Raji (cell line): Measurements from ENCODE around the gene DOK7.

Experiments
- POLR2A ChIP-seq: IDR thresholded peaks from 2 replicates; pipeline ENCODE4 v1.6.1; 2011; ENCODE audit warnings: low read depth, low read length, control low read depth; ENCODE audit not compliant: insufficient read depth

DOK7 gene

GRCh38 chr4:3481783-3482393, 18.8 kb downstream of the DOK7 start:
- TF ChIP-seq POLR2A: no peak

GRCh38 chr4:3482707-3483106, 19.6 kb downstream of the DOK7 start:
- TF ChIP-seq POLR2A: no peak

DNA sequence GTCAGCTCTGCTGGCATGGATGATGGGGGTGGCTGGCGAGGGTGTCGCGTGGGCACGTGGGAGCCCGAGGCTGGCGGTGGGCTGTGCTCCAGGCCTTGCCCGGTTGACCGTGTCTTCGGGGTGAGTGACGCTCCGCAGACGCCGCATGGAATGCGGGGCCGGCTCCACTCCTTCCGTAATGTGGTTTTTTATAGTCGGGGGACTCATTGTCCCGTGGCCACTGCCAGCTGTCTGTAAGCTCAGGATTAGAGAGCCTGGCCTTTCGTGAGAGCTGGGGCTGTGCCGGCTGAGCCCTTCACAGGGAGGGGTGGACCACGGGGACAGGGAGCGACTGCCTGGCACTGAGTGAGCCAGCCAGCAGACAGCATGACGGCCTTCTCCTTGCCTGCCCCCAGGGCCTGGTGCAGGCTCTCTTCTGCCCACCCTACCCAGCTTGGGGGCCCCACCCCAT, 20.4 kb downstream of the DOK7 start:
- TF ChIP-seq POLR2A: no peak

DNA sequence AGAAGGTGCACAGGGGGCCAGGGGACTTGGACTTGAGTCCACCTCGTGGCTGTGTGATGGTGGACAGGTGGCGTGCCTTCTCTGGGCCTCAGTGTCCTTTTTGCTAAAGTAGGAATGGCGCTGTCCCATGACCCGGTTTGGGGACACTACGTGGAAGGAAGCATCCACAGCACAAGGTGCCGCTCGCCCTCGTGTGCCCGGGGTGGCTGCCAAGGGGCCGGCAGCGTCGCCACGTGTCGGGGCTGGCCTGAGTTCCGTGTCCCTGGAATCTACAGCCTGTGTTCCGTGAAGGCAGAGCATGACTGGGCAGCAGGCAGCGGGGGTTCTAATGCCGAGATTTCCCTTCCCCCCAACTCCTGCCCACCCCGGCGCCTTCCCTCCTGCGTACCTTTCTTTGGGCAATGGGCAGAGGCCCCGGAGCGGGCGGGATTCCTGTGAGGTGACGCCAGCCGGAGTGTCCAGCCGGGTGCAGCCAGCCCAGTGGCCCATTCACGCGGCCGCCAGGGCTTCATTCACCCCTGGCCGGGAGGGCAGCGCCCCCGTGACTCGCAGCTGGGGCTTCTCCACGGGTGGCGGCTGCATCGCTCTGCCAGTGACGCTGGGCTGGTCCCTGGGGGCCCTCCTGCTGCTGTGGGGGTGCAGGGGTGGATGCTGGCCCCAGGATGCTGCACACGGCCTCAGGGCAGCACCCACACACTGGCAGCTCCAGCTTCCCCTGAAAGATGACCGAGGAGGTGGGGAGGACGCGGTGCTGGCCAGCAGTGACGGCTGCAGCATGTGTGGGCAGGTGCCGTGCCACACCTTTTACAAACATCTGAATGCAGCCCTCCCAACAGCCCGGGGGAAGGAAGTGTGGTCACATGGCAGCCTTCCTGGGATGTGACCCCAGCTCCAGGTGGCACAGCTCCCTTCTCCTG, 21.2 kb downstream of the DOK7 start:
- no peak for TF ChIP-seq POLR2A

DNA sequence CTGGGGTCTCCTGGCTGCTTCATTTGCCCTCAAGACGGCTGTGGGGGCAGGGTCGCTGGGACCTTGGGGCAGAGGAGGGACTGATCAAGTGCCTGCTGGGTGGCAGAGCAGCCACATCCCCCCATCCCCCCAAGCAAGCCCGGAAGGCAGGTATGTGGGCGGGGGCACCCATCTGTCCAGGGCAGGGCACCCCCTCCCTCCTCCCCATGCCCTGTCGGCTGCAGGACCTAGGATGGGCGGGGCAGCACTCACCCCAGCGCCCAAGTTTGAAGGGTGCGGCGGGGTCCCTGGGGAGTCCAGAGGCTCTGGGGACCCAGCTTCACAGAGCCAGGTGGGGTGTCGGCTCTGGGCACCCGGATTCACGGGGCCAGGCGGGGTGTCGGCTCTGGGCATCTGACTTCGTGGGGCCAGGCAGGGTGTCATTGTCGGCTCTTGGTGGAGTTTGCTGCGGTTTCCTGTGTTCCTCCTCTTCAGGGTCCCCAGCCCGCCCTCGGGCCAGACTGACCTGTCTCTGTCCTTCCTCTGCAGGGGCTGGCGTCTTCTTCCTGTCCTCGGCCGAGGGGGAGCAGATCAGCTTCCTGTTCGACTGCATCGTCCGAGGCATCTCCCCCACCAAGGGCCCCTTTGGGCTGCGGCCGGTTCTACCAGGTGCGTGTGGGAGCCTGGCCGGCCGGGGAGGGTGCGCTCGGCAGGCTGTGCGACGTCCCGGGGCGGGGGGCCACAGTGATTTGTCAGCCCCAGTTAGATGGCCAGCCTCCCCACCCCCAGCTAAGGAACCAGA, 22.1 kb downstream of the DOK7 start:
- no peak for TF ChIP-seq POLR2A

- no peak for TF ChIP-seq POLR2A
These were observed 22.9 kb downstream of the DOK7 start for GRCh38 chr4:3485886-3486540.

DNA sequence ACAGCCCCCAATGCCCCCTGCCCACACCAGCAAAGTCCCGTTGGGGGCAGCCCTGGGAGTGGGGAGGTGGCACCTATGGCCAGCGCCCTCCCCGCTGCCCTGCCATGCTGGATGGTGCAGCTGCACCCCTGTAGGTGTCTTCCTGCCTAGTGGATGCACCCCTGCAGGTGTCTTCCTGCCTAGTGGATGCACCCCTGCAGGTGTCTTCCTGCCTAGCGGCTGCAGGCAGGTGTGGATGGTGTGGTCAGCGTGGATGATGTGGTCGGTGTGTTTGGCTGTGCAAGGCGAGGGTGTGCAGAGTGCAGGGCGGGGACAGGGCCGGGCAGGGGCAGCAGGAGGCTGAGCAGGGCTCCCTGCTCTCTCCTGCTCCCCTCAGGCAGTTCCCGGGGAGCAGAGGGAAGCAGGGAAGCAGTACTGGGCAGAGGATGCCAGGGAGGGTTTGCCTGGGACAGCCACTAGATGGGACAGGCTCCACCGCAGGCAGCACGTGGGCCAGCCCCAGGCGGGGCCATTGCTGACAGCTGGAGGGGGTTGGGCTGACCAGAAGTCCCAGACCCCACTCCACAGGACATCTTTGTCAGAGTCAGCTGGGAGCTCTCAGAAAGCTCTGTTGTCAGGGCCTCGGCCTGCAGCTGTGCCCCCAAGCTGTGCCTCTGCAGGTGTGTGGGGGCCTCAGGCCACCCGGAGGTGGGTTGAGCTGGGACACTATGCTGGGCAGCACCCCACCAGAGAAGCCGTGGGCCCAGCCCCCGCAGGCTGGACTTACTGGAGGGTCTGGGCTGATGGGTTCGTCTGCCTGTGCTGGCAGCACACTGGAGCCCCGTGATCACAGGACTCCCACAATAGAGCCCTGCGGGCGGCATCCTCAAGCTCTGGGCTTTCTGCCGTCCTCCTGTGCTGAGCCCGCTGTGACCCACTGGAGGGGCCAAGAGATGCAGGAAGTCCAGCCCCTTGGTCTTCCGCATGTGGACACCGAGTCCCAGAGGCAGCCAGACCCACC, 23.7 kb downstream of the DOK7 start:
- TF ChIP-seq POLR2A: no peak

- TF ChIP-seq POLR2A: no peak
These were observed 24.8 kb downstream of the DOK7 start for GRCh38 chr4:3487861-3488260.

GRCh38 chr4:3488820-3489219, 25.7 kb downstream of the DOK7 start:
- TF ChIP-seq POLR2A: no peak

- no peak for TF ChIP-seq POLR2A
These were observed 26.4 kb downstream of the DOK7 start for GRCh38 chr4:3489451-3489962.

- TF ChIP-seq POLR2A: no peak
These were observed 28.7 kb downstream of the DOK7 start for GRCh38 chr4:3491681-3492405.

DNA sequence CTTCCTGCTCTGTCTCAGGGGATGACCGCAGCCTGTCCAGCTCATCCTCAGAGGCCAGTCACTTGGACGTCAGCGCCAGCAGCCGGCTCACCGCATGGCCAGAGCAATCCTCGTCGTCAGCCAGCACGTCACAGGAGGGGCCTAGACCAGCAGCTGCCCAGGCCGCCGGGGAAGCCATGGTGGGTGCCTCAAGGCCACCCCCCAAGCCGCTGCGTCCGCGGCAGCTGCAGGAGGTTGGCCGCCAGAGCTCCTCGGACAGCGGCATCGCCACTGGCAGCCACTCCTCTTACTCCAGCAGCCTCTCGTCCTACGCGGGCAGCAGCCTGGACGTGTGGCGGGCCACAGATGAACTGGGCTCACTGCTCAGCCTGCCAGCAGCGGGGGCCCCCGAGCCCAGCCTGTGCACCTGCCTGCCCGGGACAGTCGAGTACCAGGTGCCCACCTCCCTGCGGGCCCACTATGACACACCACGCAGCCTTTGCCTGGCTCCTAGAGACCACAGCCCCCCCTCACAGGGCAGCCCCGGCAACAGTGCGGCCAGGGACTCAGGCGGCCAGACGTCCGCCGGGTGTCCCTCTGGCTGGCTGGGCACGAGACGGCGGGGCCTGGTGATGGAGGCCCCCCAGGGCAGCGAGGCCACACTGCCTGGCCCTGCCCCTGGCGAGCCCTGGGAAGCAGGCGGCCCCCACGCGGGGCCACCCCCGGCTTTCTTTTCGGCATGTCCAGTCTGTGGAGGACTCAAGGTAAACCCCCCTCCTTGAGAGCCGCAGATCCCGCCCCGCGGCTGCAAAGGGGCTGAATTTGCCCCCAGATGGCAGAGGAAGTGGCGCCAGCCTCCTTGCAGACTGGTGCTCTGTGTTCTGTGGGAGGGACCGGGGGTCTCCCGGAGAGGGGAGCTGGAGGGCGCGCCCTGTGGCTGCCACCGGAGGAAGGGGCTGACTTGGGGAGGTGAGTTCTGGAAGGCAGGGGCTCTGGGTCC, 29.9 kb downstream of the DOK7 start:
- no peak for TF ChIP-seq POLR2A
